Prostate gland (tissue), 2 donors: ENCODE results near the gene SLC16A11. TPM values are rescaled to one million over a fixed set of nuclear protein-coding genes. Genes with fewer than 3 reads are reported as not detected.
A peak's percentile ranks its signal among the peaks of the same experiment; 100 is the strongest.

Experiments used
- DNase-seq: peaks from one replicate; pipeline ENCODE4 v3.0.0-alpha.2; 2019; ENCODE audit warnings: low spot score
- H3K27ac ChIP-seq, 2 donors: fragments of 200-600 bp; sonication (generic); 2 replicates each; pipeline ENCODE4 v1.5.1; 2017 to 2019
- H3K27me3 ChIP-seq: fragments of 200-600 bp; sonication (generic); replicated peaks from 2 replicates; pipeline ENCODE4 v1.5.1; 2019; ENCODE audit not compliant: insufficient read depth
- H3K36me3 ChIP-seq, 2 donors: fragments of 200-600 bp; sonication (generic); 1 replicate in 1 of 2; 2 replicates in 1 of 2; pipeline versions ENCODE4 v1.5.1 to v1.8.1; 2017 to 2019
- H3K4me1 ChIP-seq: fragments of 200-600 bp; sonication (generic); replicated peaks from 2 replicates; pipeline ENCODE4 v1.5.1; 2019
- H3K4me3 ChIP-seq, 2 donors: fragments of 200-600 bp; sonication (generic); 2 replicates each; pipeline ENCODE4 v1.5.1; 2017 to 2019
- H3K9me3 ChIP-seq: fragments of 200-600 bp; sonication (generic); 2 replicates; pipeline ENCODE4 v1.5.1; 2017
- CTCF ChIP-seq, 4 experiments: fragments of 200-600 bp in 2 of 4; fragments of 450-650 bp in 2 of 4; sonication (generic) in 2 of 4; IDR thresholded peaks; 1 replicate in 3 of 4; 2 replicates in 1 of 4; pipeline ENCODE4 v1.5.1; 2016 to 2019; ENCODE audit warnings: antibody characterized with exemption in 4 of 4, mild to moderate bottlenecking in 2 of 4, moderate library complexity in 2 of 4
- POLR2A ChIP-seq: fragments of 450-650 bp; IDR thresholded peaks from one replicate; pipeline ENCODE4 v1.6.1; 2016; ENCODE audit warnings: antibody characterized with exemption, mild to moderate bottlenecking
- POLR2AphosphoS5 ChIP-seq: sonication (generic); formaldehyde crosslinking; IDR thresholded peaks from one replicate; pipeline ENCODE4 v1.6.1; 2017; ENCODE audit warnings: antibody characterized with exemption
- WGBS: methylation state at CpG from one replicate; pipeline ENCODE4 v1.1.5; 2018; 5-methylcytosine and 5-hydroxymethylcytosine counted together
- intact Hi-C: fragments of 100-400 bp; cut with DNase I; formaldehyde crosslinking; loops from one replicate; pipeline ENCODE4 v1.14.2; 2022
- total RNA-seq, 2 donors: library from RNA; depleted of rRNA; stranded (reverse); fragments of >200 nt; gene quantifications; one replicate each; pipeline ENCODE4 v1.1.0, GENCODE V29; 2016

Gene SLC16A11
- total RNA-seq, 2 donors from 2014 or later = 1.8 to 2.3 TPM

GRCh38 chr17:7029659-7030058 is 14.2 kb downstream of the SLC16A11 start:
- Histone ChIP-seq H3K27ac (peak overlapping the region in 1 of 2 donors; percentile 6), H3K4me1 (no peaks in the 10 kb centered on the region), H3K4me3 (no peak overlapping the region), H3K36me3 (no peaks in the 10 kb centered on the region), H3K27me3 (no peaks in the 10 kb centered on the region), H3K9me3 (no peaks in the 10 kb centered on the region)
- intact Hi-C loops = no loop called here
- WGBS = 79% methylated on average over 8 of the region's 8 CpGs
- DNase-seq = no peak
- peak; percentile 46 for TF ChIP-seq POLR2AphosphoS5
- no peak for TF ChIP-seq POLR2A

GRCh38 chr17:7029096-7029495 is 14.8 kb downstream of the SLC16A11 start:
- WGBS = 75% methylated on average over 3 of the region's 3 CpGs
- Histone ChIP-seq H3K4me3 (no peak overlapping the region), H3K27me3 (no peaks in the 10 kb centered on the region), H3K27ac (peak overlapping the region in 1 of 2 donors; percentile 6), H3K9me3 (no peaks in the 10 kb centered on the region), H3K4me1 (no peaks in the 10 kb centered on the region), H3K36me3 (no peaks in the 10 kb centered on the region)
- DNase-seq = no peak
- no peak for TF ChIP-seq CTCF (IDR thresholded peaks at IDR 0.05)
- no peak for TF ChIP-seq POLR2AphosphoS5
- no peak for TF ChIP-seq POLR2A
- intact Hi-C loops = no loop called here

GRCh38 chr17:7027335-7027734 is 16.6 kb downstream of the SLC16A11 start:
- Histone ChIP-seq H3K36me3 (no peaks in the 10 kb centered on the region), H3K9me3 (no peaks in the 10 kb centered on the region), H3K4me1 (no peaks in the 10 kb centered on the region), H3K4me3 (no peak overlapping the region), H3K27ac (no peak overlapping the region), H3K27me3 (peaks cover 3% of the 10 kb centered on the region)
- DNase-seq = no peak
- TF ChIP-seq POLR2AphosphoS5 (no peak), CTCF (IDR thresholded peaks at IDR 0.05) (no peak), POLR2A (no peak)
- WGBS = 62% methylated on average over 13 of the region's 13 CpGs
- intact Hi-C loops = no loop called here

- H3K36me3 ChIP-seq = no peaks in the 10 kb centered on the region
- no peak for DNase-seq
- intact Hi-C loops = no loop called here
- H3K4me3 ChIP-seq = no peak overlapping the region
- 86% methylated on average over 29 of the region's 29 CpGs for WGBS
- H3K4me1 ChIP-seq = no peaks in the 10 kb centered on the region
- no peak overlapping the region for H3K27ac ChIP-seq
- H3K27me3 ChIP-seq = peaks cover 3% of the 10 kb centered on the region
- no peaks in the 10 kb centered on the region for H3K9me3 ChIP-seq
- no peak for TF ChIP-seq CTCF (IDR thresholded peaks at IDR 0.05)
- TF ChIP-seq POLR2A = no peak
- no peak for TF ChIP-seq POLR2AphosphoS5
These were observed 17.3 kb downstream of the SLC16A11 start for GRCh38 chr17:7026471-7027115.

GRCh38 chr17:7025245-7025644 is 18.6 kb downstream of the SLC16A11 start:
- no peak for DNase-seq
- WGBS = 91% methylated on average over 1 of the region's 1 CpG
- H3K36me3 ChIP-seq = no peaks in the 10 kb centered on the region
- H3K27ac ChIP-seq = no peak overlapping the region
- H3K27me3 ChIP-seq = peaks cover 3% of the 10 kb centered on the region
- H3K4me1 ChIP-seq = no peaks in the 10 kb centered on the region
- no peak overlapping the region for H3K4me3 ChIP-seq
- intact Hi-C loops = no loop called here
- H3K9me3 ChIP-seq = no peaks in the 10 kb centered on the region
- TF ChIP-seq POLR2A (no peak), CTCF (IDR thresholded peaks at IDR 0.05) (no peak)
